Superior temporal gyrus (tissue), 1 donor: ENCODE measurements around the gene PIGU.
A peak's percentile ranks its signal among the peaks of the same experiment; 100 is the strongest.
"Not testable (repeated sequence)": the region's sequence is repeated elsewhere in the genome, so short reads cannot be mapped to it uniquely, and the experiment has no call there.

Experiments used
- DNase-seq: peaks from one replicate; pipeline ENCODE4 v3.0.0-alpha.2; 2016; ENCODE audit errors: extremely low spot score

The PIGU gene

GRCh38 chr20:34663213-34663943, 13.5 kb downstream of the PIGU start:
- no peak for DNase-seq

DNA sequence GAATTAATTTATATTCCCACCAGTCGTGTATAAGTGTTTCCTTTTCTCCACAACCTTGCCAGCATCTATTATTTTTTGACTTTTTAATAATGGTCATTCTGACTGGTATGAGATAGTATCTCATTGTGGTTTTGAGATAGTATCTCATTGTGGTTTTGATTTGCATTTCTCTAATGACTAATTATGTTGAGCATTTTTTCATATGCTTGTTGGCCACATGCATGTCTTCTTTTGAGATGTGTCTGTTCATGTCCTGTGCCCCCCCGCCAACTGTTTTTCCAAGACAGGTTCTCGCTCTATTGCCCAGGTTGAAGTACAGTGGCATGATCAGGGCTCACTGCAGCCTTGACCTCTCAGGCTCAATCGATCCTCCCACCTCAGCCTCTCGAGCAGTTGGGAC, 15.1 kb downstream of the PIGU start:
- DNase-seq = not testable (repeated sequence)

GRCh38 chr20:34658654-34659053, 18.2 kb downstream of the PIGU start:
- not testable (repeated sequence) for DNase-seq

DNA sequence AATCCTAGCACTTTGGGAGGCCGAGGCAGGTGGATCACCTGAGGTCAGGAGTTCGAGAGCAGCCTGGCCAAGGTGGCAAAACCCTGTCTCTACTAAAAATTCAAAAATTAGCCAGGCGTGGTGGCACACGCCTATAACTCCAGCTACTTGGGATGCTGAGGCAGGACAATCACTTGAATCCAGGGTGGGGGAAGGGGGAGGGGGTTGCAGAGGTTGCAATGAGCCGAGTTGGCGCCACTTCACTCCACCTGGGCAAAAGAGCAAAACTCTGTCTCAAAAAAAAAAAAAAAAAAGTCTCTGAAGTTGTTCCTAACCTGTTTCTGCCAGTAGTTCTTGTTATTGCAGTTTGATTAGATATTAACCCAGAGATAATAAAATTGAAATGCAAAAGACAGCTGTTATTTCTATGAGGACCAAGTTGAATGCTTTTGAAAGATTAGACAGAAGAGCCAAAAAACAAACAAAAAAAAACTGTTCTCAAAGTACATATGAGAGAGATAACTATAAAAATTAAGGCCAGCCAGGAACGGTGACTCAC, 22.6 kb downstream of the PIGU start:
- DNase-seq = no peak

DNA sequence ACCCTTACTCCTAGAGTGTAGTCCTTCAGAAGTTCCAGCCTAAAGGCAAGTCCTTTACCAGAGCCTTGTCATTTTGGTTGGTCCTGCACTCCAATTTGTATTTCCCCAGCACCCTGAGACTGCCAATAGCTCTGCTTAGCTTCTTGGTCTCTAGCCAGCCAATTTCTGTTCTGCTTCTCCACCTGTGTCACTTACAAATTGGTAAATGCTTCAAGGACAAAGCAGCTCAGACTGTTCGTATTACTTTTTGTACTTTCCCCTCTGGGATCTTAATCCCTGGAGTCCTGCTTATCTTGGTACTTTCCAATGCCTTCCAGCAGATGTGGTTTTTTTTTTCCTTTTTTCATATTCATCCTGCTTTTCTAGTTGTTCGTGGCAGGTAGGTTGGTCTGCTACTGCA, 25.7 kb downstream of the PIGU start:
- DNase-seq = no peak

DNA sequence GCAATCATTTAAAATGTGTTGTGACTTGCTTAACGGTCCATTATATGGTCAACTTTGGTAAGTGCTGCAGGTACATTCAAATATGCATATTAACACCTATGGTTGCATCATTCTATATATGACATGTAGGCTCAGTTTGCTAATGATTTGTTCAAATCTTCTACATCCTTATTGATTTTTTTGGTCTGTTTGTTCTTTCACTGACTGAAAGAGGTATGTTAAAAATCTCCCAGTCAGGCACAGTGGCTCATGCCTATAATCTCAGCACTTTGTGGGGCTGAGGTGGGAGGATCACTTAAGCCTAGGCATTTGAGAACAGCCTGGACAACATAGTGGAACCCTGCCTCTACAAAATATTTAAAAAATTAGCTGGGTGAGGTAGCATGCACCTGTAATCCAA, 29.2 kb downstream of the PIGU start:
- DNase-seq = no peak

- no peak for DNase-seq
These were observed 31.9 kb downstream of the PIGU start for GRCh38 chr20:34644951-34645350.

GRCh38 chr20:34644345-34644744, 32.5 kb downstream of the PIGU start:
- no peak for DNase-seq

- no peak for DNase-seq
These were observed 33.0 kb downstream of the PIGU start for GRCh38 chr20:34643928-34644327.

DNA sequence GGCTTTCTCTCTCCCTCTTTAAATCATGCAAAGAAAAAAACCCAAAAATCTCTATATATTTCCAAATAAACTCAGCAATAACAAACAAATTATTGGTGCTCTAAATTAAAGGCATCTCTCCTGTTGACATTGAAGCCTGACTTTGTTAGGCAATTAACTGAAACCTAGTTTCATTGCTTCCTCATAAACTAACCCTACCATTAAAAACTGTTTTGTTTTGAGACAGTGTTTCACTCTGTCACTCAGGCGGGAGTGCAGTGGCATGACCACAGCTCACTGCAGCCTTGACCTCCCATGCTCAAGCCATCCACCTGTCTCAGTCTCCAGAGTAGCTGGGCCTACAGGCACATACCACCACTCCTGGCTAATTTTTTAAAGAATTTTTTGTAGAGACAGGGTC, 34.9 kb downstream of the PIGU start:
- DNase-seq = no peak

- no peak for DNase-seq
These were observed 37.1 kb downstream of the PIGU start for GRCh38 chr20:34639755-34640222.

DNA sequence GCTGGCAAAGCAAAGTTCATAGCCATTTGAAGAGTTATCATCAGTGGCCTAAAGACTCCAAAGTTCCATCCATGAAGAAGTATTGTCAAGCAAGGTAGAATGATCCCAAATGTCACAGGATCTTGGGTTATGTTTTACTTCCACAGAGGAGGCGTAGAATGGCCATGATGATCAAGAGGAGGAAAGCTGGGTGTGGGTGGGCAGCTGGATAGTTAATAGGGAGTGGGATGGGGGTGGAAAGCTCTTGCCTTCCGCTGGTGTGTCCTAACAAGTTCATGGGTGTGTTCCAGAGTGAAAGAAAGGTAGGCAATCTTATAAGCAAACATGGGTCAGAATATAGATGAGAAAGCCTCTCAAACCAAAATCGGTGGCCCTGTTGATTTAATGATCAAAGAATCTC, 38.4 kb downstream of the PIGU start:
- no peak for DNase-seq

DNA sequence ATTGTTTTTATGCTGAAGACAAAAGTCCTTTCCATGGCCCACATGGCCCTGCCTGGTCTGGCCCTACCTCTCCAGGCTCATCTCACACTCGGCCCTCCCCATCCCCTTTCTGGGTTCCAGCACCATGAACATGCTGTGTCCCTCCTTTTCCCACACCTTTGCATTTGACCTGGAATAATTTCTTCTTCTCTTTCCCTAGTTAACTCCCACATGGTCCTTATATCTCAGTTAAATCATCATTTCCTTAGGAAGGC, 38.9 kb downstream of the PIGU start:
- DNase-seq = no peak

- peak; percentile 96 for DNase-seq
These were observed 39.5 kb downstream of the PIGU start for GRCh38 chr20:34637245-34638038.

DNA sequence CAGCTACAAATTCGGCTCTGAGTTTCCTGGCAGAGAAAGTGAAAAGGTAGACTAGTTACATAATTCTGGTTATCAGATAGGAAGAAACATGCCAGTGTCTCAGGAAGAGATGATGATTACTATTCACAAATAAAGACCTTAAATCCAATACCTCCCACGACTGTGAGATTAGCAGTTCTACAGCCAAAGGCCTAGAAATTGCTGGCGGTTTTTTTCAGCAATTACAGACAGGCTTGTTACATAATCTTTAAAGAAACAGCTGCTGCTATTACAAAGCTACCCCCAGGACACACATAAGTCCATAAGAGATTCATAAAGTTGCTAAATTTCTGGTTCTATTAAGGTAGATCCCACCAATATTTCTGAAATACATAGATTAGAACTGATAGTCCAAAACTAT, 40.2 kb downstream of the PIGU start:
- DNase-seq = peak; percentile 62

GRCh38 chr20:34634392-34634791, 42.5 kb downstream of the PIGU start:
- no peak for DNase-seq

- no peak for DNase-seq
These were observed 43.9 kb downstream of the PIGU start for GRCh38 chr20:34632870-34633452.

DNA sequence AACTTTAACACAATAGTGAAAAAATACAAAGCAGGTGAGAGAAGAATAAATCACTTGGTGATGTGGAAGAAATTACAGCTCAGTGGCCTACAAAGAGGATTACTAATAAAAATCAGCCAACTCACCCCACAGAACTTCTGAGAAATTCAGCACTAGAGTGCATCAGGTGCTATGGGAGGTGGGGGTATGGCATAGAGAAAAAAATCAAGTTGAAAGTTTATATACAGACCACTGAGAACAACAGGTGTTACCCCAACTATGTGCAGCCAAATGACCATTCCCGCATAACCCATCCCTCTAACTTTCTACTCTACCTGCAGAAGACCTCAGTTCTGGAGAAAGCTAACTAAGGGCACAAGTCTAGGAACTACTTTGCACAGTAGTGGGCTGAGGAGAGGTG, 47.0 kb downstream of the PIGU start:
- DNase-seq = no peak

DNA sequence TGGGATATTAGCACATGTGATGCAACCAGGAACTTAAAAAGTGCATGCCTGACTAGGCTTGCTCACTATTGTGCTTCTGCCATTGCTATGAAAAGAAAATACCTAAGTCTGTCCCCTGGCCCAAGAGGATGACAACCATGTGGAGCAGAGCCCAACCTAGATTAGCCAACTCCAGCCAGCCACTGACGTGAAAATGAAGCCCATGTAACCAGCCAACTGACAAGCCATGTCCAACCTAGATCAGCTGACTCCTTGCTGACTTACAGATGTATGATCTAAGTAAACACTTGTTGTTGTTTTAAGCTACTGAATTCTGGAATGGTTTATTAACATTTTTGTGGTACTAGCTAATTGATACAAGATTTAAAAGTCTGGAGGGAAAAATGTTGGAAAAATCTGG, 47.5 kb downstream of the PIGU start:
- DNase-seq = no peak

- DNase-seq = no peak
These were observed 48.9 kb downstream of the PIGU start for GRCh38 chr20:34628026-34628425.

- no peak for DNase-seq
These were observed 49.4 kb downstream of the PIGU start for GRCh38 chr20:34627458-34627857.

DNA sequence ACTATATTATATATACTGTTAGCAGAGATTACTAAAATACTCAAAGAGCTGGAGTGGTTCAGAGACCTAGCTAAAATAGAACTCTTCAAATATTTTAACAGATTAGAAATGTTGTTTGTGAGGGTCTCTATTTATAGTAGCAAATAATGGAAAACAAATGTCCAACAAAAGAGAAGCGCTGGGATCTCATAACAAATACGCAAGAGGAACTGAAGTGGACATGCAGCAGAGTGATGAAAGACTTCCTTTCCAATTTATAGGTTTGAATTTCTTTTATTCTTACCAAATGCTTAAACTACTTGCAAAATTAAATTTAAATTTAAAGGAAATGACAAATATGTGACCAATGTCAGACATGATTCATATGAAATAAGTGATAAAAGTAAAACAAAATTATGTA, 49.9 kb downstream of the PIGU start:
- DNase-seq = no peak

DNA sequence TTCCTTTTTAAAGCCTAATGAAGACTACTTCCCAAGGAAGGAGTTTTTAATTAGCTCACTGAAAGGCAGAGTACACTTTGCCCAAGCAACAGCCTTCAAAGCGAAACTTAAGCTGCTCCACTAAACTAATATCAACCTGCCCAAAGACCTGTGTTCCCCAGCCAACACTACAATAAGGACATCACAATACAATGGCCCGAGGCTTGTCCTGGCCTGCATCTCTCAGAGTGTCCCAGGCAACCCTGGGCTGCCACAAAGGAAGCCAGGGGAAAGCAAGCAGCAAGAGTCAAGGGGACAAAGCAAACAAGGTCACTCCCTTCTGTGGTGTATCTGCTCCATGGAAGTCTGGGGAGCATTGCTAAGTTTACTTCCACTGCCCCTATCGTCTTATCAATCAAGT, 52.3 kb downstream of the PIGU start:
- DNase-seq = no peak
